GM21529 (cell line): ENCODE results near the gene ABLIM2.

Experiments
- ATAC-seq: cut with Tn5 transposase; IDR thresholded peaks from one replicate; pipeline ENCODE4 v1.9.1; 2021; ENCODE audit not compliant: unreplicated experiment

Gene ABLIM2

DNA sequence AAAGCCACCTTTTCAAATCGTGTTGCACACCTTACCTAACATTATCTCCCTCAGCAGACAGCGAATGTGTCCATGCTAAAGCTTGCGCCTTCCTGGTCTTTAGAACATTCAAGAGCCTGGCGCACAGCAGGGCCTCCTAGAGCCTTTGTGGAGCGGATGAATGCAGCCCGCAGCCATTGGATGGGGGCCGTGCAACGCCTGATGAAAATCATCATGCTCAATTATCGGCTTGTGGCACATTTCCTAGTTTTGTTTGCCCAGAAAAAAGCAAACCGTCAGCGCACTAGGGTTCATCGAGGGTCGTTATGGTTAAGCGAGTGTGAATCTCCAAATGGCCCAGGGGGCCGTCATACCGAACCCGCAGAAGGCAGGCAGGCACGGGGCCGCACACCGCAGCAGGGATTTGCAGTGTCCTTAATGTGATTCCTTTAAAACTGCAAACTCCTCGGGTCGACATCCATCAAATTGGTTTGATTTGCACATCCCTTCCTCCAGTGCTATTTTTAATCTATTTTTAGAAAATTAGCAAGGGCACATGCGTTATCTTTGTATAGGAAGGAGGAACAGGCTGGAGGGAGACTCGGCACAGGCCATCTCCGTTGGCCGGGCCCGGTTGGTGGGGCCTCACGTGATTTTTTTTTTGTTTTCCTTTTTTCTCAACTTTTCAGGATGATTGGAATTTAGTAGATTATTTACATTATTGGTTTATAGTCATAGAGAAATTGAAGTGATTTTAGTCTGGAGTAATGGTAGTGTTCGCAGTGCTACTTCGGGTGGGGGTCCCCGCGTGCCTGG, 53.1 kb downstream of the ABLIM2 start:
- no peak for ATAC-seq

DNA sequence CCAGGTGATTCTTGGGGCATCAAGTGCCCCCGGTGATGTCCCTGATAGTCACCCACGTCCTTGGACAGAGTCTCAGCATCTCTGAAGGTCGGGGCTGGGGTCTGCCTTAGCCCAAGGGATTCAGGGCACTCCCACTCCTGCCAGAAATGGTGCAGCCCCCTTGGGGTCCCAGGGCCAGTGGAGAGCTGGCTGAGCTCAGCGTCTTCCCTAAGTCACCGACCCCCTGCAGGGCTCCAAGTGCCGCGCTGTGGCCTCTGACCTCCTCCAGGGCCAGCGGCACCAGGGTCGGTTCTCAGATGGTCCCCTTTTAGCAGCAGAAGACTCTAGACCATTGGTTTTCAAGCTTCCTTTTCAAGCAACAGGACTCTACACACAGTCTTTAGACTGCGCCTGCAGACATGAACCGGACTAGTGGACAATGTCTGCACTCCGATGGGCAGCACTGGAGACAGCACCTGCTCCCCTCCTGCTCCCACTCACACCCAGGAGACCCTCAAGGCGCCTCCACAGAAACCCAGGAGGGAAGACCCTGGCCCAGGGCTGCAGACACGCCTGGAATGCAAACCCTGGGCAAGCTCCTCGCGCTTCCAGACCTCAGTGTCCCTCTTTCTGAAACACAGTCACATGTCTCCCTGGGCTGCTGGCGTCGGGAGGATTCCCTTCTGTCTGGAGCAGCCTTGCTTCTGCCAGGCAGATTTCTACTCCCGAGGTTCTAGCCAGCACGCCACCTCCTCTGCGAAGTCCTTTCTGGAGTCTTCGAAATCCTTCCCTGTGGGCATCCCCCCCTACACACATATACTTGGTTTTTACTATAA, 53.9 kb downstream of the ABLIM2 start:
- no peak for ATAC-seq

DNA sequence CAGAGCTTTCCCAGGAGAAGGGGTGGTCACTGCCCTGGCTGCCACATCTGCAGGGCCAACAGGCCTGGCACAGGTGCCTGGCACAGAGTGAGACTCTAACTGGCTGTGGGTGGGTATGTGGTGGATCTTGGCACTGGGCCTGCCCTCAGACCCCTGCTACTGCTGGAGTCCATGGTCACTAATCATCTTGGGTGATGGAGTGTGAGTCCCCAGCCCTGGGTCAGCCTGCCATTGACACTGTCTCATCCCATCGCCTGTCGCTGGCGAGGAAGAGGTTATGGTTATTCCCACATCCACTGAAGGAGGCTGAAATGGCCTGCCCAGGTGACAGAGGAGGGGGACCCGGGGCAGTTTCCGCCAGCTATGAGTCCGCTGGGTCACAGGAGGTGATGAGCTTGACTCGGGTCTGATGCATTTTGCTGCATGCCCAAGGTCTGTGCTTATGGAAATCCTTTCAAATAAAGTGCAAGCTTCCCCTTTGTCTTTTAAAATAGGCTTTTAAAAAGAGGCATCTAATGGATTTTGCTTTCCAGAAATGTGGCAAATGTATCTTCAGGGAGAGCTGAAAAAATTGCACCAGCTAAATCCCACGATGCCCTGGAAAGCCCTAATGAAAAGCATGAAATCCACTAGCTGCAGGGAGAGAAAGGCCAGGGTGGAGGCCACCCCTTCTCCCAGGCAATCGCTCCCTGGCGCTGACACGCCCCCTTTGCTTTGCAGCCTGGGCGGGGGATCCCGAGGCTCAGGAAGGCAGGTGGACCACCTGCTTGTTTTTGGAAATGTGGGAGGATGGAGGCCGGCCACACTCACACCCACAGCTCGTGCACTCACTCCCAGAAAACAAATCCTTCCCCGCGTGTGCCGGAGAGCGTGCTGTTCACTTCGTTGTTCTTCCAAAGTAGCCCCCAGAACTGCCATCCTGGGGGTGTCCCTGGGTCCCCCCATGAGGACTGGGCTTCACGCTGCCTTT, 54.9 kb downstream of the ABLIM2 start:
- ATAC-seq, result no peak

DNA sequence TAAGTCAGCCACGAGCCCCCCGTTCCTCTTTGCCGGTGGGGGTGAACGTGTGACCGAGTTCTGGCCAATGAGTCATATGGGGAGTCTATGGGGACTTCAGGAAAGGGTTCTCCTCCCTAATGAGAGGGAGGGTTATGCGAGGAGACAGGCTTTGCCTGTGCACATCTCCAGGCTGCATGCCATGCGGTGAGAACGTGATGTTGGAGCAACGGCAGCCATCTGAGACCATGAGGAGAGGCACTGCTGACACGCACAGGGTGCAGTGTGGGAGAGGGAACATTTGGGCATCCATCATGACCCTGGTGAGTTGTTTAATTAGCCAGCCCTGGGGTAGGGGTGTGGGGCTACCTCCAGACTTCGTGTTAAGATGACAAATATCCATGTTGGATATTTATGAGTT, 55.8 kb downstream of the ABLIM2 start:
- no peak for ATAC-seq

DNA sequence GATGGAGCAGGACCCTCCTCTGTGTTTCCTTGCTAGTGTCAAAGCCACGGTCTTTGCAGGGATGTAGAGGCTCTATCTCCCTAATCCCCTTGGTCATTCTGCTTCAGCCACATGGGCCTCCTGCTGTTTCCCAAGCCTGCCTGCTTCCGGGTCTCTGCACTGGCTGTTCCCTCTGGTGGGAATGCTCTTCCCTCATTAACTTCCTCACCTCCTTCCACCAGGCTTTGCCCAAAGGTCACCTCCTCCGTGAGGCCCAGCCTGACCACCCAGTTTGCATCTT, 56.6 kb downstream of the ABLIM2 start:
- ATAC-seq, result no peak

DNA sequence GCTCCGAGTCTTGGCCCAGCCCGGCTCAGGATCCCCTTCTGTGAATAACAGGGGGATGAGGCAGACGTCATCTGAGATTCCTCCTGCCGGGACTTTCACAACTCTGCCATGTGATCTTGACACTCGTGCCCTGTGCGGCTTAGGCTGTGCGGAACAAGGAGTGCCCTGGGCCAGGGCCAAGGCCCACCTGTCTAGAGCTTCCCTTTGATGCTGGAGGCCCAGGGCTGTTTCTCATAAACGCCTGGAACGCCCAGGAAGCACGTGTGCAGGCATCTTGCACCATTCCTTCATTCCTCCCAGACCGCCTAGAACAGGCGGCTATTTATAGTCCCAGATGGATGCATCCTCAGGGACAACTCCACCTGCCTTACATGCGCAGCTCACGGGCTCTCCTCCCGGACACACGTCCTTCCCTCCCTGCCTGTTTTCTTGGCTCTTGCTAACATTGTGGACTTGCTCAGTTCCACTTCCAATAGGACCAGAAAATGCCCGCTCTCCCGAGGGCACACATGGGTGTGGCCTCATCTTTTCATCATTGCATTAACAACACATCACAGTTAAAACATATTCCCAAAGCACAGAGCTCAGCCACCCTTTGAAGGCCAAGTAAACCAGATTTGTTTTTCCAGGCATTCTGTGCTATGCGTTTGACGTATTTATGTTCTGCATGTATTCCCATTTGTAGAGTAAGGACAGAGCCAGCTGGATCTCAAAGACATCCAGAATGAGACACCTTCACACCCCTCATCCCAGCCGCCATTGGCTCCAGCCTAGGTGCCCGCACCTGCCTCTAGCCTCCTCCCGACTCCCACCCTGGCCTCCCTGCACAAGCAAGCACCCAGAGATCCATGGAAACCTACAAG, 57.2 kb downstream of the ABLIM2 start:
- ATAC-seq, result no peak

DNA sequence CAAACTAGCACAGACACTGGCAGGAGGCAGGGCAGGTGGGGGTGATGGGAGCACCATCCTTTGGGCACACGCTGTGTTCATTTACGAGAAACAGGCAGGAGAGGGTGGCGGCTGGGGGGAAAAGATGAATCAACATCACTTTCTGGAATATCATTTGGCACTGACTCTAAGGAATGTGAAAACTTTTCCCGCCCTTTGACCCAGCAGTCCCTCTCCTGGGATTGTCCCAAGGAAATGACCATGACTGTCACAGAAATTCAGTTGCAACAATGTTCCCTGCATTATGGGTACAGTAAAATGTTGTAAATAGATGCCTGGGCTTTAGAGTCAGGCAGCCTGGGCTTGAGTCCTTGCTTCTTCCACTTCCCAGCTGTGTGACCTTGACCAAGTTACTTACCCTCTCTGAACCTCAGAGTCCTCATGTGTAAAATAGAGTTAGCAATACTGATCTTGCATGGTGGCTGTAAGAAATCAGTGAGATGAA, 58.6 kb downstream of the ABLIM2 start:
- no peak for ATAC-seq

DNA sequence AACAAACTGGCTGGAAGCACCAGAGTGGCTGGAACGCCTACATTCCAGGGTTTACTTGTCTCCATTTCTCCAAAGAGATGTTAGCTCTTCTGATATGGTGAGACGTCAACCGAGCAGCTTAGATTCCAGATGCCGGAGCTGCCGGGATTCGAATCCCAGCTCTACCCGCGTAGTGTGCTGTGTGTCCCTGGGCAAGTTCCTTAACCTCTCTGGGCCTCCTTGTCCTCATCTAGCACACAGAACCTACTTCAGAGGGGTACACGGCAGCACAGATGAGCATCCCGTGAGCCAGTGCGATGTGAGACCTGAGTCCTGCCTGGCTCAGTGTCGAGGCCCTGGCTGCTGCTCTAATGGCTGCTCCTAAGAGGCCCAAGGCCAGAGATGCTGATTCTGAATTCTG, 60.1 kb downstream of the ABLIM2 start:
- no peak for ATAC-seq

DNA sequence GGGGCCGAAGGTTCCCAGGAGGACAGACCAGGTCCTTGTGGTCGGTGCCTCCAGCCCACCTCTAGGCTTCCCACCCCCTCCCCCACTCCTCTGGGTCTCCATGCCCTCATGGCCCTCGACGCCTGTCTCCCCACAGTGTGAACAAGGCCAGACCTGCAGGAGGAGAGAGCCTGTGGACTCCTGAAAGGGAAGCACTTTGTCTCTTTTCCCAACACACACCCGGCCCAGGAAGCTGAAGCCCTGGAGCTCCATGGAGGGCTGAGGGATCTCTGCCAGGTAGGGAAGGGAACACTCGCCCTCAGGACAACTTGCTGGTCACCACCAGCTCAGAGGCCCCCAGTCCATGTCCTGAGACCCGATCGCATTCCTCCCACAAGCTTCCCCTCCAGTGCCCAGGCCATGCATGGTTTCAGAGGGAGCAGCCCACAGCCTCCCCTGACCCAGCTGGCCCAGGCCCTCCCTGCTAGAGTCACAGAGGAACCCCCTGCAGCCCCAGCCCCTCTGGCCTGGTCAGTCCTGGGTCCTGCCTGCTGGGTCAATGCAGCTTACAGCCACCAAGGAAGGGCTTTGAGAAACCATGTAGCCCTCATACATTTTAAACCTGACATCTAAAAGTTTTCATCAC, 60.8 kb downstream of the ABLIM2 start:
- ATAC-seq, result no peak

DNA sequence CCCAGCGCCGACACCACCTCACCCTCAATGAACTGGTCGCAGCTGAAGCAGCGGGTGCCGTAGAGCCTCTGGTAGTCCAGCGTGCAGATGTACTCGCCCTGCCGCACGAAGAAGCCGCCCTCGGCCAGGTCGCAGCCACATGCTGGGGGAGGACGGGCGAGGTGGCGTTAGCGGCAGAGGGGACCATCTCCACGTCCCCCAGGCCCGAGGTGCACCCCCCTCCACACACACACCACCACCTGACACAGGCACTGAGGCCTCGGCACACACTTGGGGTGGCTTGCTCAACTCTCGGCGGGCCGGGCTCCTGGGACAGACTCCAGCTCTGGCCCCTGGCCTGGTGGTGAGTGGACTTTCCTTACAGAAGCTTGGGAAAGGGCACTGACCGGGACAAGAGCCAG, 61.5 kb downstream of the ABLIM2 start:
- no peak for ATAC-seq

DNA sequence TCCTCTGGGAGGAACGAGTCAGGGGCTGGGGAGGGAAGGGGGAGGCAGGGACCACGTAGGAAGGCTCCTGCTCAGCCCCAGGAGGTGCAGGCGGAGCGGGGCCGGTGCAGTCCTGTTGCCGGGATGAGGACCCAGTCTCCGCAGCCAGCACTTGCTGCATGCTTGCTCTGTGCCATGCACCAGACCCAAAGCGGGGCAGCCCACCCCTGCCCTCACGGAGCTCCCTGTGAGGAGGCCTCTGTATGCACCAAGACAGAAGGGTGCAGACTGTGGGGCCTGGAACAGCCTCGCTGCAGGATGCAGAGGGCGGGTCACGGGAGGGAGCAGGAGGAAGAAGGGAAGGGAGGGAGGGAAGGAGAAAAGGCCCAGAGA, 61.9 kb downstream of the ABLIM2 start:
- no peak for ATAC-seq

DNA sequence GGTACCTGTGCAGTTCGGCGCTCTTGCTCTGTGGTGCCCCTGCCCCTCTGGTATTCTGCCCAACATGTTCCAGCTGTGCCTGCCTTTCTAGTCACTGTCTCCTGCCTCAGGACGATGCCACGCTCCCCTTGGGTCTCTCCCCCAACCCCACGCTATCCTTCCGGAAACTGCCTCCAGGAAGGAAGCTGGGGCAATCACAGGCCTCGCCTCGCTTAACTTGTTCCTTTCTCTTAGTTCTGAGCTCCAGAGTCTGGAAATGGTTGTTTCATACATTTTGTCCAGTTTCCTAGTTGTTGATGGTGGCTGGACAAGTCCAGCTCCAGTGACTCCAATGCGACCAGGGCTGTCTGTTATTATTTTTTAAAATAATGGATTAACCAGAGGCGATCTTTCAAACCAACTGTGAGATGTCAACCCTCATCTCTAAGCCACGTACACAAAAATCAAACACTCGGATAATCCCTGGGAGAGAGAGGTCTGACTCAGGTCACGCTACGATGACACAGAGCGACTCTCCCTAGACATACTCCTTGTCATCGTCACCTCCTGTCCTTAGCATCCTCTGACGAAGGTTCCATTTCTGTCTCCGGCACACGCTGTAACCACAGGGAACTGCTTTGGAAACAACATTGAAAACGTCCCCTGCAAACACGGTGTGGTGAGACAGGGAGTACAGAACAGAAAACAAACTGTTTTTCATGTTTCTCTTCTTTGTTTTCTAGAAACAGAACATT, 62.5 kb downstream of the ABLIM2 start:
- ATAC-seq, result no peak

DNA sequence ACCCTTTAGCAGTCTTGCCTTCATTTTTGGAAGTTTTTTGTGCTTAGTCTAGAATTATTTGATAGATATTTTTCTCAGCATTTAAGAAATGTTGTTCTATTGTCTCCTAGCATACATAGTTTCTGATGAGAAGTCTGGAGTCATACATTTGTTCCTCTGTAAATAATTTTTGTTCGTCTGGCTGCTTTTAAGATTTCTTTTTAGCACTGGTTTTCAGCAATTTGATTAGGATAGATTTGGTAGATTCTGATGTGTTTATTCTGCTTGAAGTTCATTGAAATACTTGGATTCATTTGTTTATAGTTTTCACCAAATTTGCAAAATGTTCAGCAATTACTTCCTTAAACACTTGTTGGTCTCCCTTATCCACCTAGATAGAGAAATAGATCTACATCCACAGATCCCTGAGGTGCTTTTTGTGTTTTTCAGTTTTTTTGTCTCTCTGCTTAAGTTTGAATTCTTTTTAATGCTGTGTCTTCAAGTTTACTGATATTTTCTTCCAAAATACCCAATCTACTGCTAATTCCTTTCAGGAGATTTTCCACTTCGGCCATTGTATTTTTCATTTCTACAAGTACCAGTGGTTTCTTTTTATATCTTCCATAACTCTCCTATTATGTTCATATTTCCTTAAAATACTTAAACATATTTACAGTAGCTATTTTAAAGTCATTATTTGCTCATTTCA, 64.9 kb downstream of the ABLIM2 start:
- ATAC-seq, result no peak

DNA sequence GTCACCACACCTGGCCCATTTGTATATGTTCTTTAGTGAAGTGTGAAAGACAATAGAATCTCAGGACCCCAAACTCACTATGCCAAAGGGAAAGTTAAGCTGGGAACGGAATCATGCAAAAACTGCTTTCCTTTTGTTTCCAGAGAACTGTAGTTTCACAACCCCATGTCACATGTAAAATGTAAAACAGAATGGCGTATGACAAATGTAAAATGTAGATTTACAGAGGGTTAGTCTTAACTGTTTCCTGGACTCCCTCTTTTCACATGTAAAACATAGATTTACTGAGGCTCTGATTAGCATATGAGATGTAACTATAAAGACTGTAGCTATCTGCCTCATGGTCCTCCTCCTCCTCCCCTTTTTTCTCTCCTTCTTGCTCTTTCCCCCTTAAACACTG, 66.3 kb downstream of the ABLIM2 start:
- no peak for ATAC-seq

DNA sequence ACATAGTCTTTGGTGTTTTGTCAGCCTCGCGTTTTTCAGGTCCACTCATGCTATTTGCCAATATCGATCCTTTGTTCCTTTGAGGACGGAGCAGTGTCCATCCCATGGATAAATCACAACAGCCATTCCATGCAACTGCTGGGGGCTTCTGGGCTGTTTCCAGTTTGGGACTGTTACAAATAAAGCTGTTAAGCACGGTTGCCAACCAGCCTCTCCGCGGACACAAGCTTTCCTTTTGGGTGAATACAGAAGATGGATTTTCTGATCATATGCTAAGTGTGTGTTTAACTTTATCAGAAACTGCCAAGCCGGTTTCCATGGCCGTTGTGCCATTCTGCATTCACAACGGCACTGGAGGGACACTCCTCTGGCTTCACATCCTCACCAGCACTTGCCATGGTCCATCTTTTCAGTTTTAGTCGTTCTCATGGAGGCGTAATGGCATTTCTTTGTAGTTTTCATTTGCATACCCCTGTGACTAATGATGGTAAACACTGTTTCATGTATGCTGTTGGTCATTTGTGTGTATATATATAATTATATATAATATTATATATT, 67.8 kb downstream of the ABLIM2 start:
- ATAC-seq, result no peak

DNA sequence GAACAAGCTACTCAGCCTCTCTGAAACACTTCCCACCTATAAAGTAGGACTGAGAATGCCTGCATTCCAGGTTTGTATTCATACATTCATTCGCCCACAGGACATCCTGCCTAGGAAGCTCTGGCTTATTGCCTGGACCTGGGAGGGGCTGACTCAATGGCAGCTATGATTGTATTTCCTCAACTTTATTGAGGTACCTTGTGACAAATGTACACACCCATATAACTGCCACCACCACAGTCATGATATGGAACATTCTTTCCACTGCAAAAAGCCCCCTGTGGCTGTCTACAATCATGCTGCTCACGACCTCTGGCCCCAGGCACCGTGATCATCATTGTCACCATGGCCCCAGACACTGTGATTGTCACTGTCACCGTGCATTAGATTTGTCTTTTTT, 68.3 kb downstream of the ABLIM2 start:
- no peak for ATAC-seq

DNA sequence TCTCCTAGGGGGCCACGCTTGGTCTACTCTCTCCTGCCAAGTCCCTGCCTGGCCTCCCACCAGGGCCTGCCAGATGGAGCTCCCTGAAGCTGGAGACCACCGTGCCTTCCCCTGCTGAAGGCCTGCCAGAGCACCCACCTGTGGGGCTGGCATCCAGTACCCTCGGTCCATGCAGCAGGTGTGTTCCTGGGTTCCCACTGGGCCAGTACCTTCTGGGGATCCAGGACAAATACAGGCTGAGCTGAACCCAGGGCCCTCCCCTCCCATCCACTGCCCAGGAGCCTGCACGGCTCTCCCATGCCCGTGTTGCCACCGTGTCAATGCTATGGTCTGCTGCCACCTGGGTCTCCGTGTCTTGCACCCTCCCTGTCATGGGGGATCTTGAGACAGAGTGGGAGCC, 68.8 kb downstream of the ABLIM2 start:
- no peak for ATAC-seq

DNA sequence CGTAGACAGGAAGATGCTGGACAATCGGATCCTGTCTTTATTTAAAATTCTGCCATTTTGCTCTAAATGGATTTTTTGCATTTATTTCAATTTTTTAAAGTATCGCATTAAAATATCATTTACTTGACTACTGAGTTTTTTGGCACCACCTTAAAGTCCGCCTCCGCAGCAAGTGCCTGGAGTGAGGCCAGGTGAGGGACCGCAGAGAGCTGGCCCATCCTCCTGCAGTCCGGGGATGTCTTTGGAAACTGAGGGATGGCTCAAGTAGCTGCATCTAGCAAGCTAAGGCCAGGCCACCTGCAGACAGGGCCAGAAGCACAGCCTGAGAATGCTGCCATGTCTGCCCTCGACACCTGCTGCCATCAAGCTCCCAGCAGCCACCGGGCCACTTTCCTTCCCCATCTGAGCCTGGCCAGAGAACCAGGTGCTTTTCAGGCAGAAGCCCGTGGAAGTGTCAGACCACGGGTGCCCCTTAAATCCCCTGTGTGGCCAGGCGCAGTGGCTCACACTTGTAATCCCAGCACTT, 69.6 kb downstream of the ABLIM2 start:
- ATAC-seq, result no peak
